Hematopoietic multipotent progenitor cell treated with erythropoietin and hydrocortisone succinate and interleukin-3 and kit ligand, for 8 days (in vitro differentiated cells): ENCODE results near the gene GPR153.
"Not testable (repeated sequence)": the region's sequence is repeated elsewhere in the genome, so short reads cannot be mapped to it uniquely, and the experiment has no call there.

ENCODE experiments used
- DNase-seq: peaks from one replicate; pipeline ENCODE4 v3.0.0-alpha.2; 2015

GPR153 gene

DNA sequence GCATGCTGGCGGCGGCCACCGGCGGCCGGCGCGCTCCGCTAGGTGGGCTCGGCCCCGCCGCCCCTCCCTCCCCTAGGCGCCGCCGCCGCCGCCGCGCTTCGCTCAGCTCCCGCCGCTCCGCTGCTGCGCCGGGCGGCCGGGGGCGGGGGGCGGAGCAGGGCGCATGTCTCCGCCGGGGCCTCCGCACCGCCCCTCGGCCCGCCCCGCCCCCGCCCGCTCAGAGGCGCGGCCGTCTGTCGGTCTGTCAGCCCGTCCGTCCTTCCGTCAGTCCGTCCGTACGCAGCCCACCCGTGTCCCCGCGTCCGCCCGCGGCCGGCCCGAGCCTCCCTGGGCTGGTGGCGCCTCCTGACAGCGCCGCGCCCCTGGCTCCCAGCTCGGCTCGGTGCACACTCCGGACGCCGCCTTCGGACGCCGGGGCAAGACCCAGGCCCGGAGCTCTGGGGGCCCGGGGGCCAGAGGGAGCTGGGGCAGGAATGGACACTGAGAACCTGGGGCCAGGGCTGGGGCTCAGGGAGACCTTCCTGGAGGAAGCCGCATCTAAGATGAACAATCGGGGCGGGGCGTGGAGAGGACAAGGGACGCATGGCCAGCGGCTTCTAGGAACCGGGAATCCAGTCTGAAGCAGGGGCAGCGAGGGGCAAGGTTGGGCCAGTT, at the start of gene GPR153:
TSS of gene GPR153 (minus strand) at position 138 of the 654 bp plus-strand sequence. CDS start 6,193 bp downstream, outside the sequence.
- no peak for DNase-seq

- no peak for DNase-seq
Observed at GRCh38 chr1:6310116-6310848, 49.4 kb upstream of the GPR153 start.

- DNase-seq, result no peak
Observed at GRCh38 chr1:6309564-6309963, 48.7 kb upstream of the GPR153 start.

GRCh38 chr1:6308449-6308848, 47.6 kb upstream of the GPR153 start:
- DNase-seq, result no peak

DNA sequence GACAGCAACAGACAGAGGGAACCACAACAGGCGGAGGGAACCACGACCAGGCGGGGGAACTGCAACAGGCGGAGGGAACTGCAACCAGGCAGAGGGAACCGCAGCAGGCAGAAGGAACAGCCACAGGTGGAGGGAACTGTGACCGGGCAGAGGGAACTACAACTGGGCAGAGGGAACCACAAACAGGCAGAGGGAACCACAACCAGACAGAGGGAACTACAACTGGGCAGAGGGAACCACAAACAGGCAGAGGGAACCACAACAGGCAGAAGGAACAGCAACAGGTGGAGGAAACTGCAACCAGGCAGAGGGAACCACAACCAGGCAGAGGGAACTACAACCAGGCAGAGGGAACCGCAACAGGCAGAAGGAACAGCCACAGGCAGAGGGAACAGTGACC, 46.8 kb upstream of the GPR153 start:
- DNase-seq, result not testable (repeated sequence)

- no peak for DNase-seq
Observed at GRCh38 chr1:6307099-6307498, 46.2 kb upstream of the GPR153 start.

- DNase-seq, result no peak
Observed at GRCh38 chr1:6303397-6304012, 42.6 kb upstream of the GPR153 start.

GRCh38 chr1:6302568-6302967, 41.7 kb upstream of the GPR153 start:
- no peak for DNase-seq

DNA sequence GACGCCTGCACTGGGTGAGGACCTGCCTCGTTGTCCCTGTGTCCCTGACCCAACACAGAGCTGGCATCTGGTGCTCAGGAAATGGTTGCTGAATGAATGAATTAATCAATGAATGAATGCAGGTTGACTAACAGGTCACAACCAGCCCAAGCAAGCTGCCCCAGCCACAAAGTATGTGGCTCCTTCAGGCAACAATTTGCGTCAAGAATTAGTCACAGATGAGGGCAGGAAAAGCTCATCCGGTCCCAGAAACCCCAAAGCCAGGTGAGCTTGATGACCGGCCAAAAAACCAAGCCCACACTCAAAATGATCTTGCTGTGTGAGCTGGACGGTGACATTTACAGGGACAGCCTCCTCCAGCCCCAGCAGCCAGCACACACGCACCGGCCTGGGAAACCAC, 40.6 kb upstream of the GPR153 start:
- DNase-seq, result no peak

DNA sequence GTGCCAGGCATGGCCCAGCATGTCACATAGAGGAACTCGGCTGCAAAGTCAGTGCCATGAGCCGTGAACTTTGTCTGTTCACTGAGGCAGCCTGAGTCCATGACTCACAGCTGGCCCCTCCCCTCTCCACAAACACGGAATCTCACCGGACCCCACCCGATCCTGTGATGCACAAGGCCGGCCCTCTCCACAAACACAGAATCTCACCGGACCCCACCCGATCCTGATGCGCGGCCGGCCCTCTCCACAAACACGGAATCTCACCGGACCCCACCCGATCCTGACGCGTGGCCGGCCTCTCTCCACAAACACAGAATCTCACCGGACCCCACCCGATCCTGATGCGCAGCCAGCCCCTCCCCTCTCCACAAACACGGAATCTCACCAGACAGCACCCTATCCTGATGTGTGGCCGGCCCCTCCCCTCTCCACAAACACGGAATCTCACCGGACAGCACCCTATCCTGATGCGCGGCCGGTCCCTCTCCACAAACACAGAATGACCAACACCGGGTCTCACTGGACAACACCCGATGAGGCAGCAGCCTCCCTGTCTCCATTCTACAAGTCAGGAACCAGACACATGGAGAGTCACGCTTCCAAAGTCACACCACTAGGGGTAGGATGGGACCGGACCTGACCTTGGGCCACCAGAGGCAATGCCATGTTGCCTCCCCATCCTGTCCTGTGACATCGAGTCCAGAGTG, 39.6 kb upstream of the GPR153 start:
- no peak for DNase-seq

- no peak for DNase-seq
Observed at GRCh38 chr1:6299557-6300165, 38.8 kb upstream of the GPR153 start.

DNA sequence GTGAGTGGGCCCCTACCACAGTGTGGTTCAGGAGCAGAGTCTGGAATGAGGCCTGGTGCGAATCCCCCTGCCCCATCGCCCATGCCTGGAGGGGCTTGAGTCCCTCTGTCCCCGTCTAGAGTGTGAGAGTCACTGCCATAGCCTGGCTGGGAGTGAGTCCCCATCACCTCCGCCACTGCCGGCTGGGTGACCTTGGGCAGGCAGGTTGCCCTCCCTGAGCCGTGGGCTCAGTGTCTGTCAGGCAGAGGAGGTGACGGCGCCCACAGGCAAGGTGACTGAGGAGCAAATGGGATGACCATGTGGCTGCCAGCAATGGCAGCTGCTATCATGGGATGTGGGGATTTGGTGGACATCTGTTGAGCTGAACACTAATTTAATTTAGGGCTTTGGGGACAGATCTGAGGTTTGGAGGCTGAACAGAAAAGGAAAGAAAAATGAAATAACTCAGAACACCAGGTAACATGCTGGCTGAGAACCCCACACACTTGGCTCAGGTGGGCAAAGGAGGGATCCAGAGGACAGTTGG, 38.1 kb upstream of the GPR153 start:
- DNase-seq, result no peak

DNA sequence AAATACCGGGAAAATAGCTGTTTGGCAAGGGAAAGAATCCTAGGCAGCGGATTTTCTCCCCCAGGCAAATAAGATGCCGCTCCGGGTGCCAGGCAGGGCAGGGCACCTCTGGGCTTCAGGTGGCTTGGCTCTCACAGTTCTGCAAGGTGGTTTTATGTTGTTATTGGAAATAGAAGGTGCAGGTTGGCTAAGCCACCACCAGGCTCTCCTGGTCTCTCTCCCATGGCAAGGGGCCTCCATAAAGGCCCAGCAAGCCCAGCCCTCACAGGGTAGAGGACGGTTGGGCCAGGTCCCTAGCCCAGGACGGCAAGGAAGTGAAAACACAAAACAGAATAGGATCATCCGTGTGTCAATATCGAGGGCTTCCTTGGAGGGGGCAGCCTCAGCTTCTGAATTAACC, 37.6 kb upstream of the GPR153 start:
- DNase-seq, result no peak

- DNase-seq, result no peak
Observed at GRCh38 chr1:6295910-6296309, 35.0 kb upstream of the GPR153 start.

DNA sequence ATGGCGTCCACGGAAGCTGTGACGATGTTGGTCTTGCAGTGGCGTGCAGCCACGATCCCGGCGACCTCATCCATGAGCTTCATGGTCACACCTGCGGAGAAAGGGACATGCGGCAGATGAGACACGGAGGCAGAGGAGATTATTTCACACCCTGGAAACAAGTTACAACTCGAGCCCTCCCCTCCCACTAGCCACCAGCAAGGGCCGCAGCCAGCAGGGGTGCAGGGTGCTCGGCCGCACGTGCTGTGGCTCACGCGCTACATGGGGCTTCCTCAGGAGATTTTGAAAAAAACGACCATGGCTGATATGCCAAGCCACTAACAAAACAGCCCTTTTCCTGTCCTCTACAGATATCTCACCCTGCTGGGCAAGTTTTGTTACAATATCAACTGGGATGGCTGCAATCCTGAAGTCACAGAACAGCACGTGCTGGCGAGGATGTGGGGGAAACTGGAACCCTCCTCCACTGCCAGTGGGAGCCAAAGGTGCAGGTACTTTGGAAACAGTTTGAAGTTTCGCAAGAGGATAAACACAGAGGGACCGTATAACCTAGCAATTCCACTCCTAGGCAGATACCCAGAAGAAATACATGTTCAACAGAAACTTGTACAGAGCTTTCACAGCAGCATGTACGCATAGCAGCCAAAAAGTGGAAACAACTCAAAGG, 34.1 kb upstream of the GPR153 start:
- DNase-seq, result no peak

GRCh38 chr1:6294080-6294889, 33.4 kb upstream of the GPR153 start:
- no peak for DNase-seq

DNA sequence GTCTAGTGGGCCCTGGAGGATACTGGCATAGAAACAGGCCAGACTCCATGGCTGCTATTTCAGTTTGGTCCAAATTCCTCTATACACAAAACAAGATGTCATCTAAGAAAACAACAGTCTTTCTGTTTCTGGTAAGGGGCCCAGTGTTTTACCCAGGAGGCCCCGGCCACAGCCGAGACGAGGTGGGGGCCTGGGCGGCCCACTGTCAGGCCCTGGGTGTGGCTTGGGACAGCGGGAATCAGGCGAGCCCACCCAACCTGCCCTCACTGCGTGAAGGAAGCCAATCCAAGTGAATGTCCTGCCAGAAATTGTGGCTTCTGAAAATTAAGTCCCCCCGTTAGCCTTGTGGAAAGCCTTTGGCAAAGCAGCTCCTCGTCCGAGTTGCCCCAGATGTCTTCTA, 31.2 kb upstream of the GPR153 start:
- no peak for DNase-seq

- peak; percentile 18 for DNase-seq
Observed at GRCh38 chr1:6288665-6289064, 27.8 kb upstream of the GPR153 start.

DNA sequence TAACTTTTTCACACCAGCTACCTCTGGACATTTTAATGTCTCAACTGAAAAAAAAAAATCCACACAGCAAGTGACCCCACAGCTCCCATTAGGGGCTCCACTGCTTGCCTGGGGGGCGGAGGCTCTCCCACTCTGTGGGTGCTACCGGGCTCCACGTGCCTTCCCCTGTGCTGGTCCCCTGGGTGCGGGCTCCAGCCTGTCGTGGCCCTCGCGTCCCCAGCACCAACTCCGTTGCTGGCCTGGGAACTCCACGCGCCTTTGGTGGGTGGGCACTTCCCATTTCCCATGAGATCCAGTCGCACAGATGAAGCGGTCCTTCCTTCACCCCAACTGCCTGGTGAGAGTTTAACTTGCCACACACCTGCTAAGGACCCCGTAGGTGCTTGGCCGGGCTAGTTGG, 27.1 kb upstream of the GPR153 start:
- DNase-seq, result no peak

- DNase-seq, result no peak
Observed at GRCh38 chr1:6287431-6287886, 26.6 kb upstream of the GPR153 start.

GRCh38 chr1:6287029-6287428, 26.1 kb upstream of the GPR153 start:
- no peak for DNase-seq
